MG63 (cell line): ENCODE results near the gene TRPC4. TPM values are rescaled to one million over a fixed set of nuclear protein-coding genes. Genes with fewer than 3 reads are reported as not detected.

Experiments used
- DNase-seq: peaks from one replicate; pipeline ENCODE4 v3.0.0-alpha.2; 2020
- H3K27me3 ChIP-seq: fragments of 250-450 bp; sonication (Bioruptor Pico); 2 replicates; pipeline ENCODE4 v1.5.1; 2020; ENCODE audit warnings: mild to moderate bottlenecking, moderate library complexity
- H3K36me3 ChIP-seq: fragments of 250-450 bp; sonication (Bioruptor Pico); 2 replicates; pipeline ENCODE4 v1.5.1; 2020; ENCODE audit warnings: mild to moderate bottlenecking, moderate library complexity
- H3K4me3 ChIP-seq: fragments of 250-450 bp; sonication (Bioruptor Pico); 2 replicates; pipeline ENCODE4 v1.5.1; 2020; ENCODE audit warnings: mild to moderate bottlenecking, moderate library complexity
- H3K9me3 ChIP-seq: fragments of 250-450 bp; sonication (Bioruptor Pico); 2 replicates; pipeline ENCODE4 v1.5.1; 2020; ENCODE audit warnings: mild to moderate bottlenecking, moderate library complexity
- total RNA-seq: library from RNA; depleted of rRNA; stranded (reverse); fragments of >200 nt; shearing (Covaris generic); gene quantifications from 2 replicates; pipeline ENCODE4 v1.2.3, GENCODE V29; 2014; ENCODE audit warnings: low replicate concordance

TRPC4 gene
- total RNA-seq, 1 experiment from 2014 or later, result 13.3 TPM

DNA sequence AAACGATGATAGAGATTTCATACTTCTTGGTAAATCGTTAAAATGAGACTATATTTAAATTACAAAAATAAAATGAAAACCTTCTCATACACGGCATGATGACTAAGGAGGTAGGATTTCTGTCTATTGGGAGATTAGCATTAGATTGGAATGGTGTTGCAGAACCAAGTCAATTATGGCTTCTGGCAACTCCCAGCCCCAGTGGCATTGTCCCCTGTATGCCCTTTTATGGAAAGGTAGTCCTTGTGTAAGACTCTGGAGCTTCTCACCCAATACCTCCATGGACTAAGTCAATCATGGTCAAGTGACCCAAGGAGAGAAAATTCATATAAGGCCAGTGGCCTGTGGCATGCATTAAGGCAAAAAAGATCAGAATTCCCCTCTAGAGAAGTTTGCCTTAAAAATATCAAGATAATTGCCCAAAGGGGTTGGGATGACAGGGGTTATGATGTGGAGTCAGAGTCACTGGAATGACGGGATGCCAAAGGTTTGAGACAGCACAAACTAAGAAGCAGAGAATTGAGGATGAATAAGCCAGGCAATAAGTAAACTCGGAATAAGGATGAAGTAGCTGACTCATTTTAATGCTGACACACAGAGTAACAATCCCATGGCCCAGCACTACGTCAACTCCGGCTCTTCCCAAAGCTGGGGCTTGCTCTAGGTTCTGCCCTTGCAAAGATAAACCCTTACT is 213.2 kb downstream of the TRPC4 start:
- Histone ChIP-seq H3K9me3 (peaks cover 8% of the 10 kb centered on the region), H3K36me3 (no peaks in the 10 kb centered on the region), H3K4me3 (no peak overlapping the region), H3K27me3 (no peaks in the 10 kb centered on the region)
- DNase-seq, result peak; percentile 89

GRCh38 chr13:37652596-37652995 is 217.0 kb downstream of the TRPC4 start:
- no peaks in the 10 kb centered on the region for H3K36me3 ChIP-seq
- no peaks in the 10 kb centered on the region for H3K27me3 ChIP-seq
- H3K4me3 ChIP-seq, result no peak overlapping the region
- peaks cover 2% of the 10 kb centered on the region; the same call in 1 of the 2 replicates for H3K9me3 ChIP-seq
- no peak for DNase-seq

DNA sequence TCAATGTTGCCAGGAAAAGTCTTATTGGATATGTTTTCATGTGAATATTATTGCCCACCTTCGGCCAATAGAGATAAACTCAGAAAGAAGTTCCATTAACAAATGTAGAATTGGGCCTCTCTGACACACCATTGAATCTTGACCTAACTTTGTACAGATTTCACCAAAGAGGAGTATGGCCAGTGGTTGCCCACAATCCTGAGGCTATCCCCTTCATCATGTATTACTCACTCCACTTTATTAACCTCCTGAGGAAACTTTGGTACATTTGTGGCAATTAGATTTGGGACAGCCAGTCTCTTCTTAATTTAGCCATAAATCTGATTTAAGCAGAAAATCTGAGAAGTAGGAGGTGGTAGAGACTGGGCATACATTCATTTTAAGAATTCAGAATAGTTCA is 217.7 kb downstream of the TRPC4 start:
- DNase-seq, result no peak
- H3K27me3 ChIP-seq, result no peaks in the 10 kb centered on the region
- peaks cover 2% of the 10 kb centered on the region; the same call in 1 of the 2 replicates for H3K9me3 ChIP-seq
- 0 out of 2 replicates have a peak, but pooled peaks cover 2% of the 10 kb centered on the region for H3K36me3 ChIP-seq
- H3K4me3 ChIP-seq, result no peak overlapping the region

- no peak overlapping the region for H3K4me3 ChIP-seq
- peak; percentile 62 for DNase-seq
- no peaks in the 10 kb centered on the region for H3K9me3 ChIP-seq
- peaks cover 2% of the 10 kb centered on the region; the same call in 1 of the 2 replicates for H3K36me3 ChIP-seq
- H3K27me3 ChIP-seq, result no peaks in the 10 kb centered on the region
Observed at GRCh38 chr13:37648609-37649008, 221.0 kb downstream of the TRPC4 start.

GRCh38 chr13:37647031-37647650 is 222.4 kb downstream of the TRPC4 start:
- no peaks in the 10 kb centered on the region for H3K9me3 ChIP-seq
- no peak for DNase-seq

DNA sequence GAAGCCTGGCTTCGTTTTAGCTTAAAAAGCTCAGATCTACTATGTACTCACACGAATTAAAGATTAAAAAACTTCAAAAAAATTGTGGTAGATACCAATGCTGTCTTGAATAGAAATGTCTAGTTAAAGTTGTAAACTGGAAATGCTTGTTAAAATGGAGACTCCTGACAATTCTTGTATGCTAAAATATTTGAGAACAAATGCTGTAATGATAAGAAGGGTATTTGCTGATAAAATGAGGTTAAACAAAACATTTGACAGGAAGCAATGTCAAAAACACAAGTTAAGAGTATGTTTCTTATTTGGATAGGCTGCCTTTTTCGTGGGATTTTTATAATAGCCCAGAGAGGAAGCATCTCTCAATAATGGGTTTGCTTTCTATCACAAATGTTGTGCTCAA is 223.0 kb downstream of the TRPC4 start:
- H3K27me3 ChIP-seq, result no peaks in the 10 kb centered on the region
- H3K36me3 ChIP-seq, result peaks cover 2% of the 10 kb centered on the region; the same call in 1 of the 2 replicates
- no peak overlapping the region for H3K4me3 ChIP-seq
- no peak for DNase-seq
- no peaks in the 10 kb centered on the region for H3K9me3 ChIP-seq

More at GRCh38 chr13:37647031-37647650, 222.4 kb downstream of the TRPC4 start:
- H3K27me3 ChIP-seq, result no peaks in the 10 kb centered on the region
- H3K4me3 ChIP-seq, result no peak overlapping the region
- H3K36me3 ChIP-seq, result peaks cover 2% of the 10 kb centered on the region; the same call in 1 of the 2 replicates

GRCh38 chr13:37645181-37645740 is 224.3 kb downstream of the TRPC4 start:
- H3K27me3 ChIP-seq, result no peaks in the 10 kb centered on the region
- no peak overlapping the region for H3K4me3 ChIP-seq
- DNase-seq, result no peak
- H3K9me3 ChIP-seq, result no peaks in the 10 kb centered on the region
- H3K36me3 ChIP-seq, result peaks cover 2% of the 10 kb centered on the region; the same call in 1 of the 2 replicates

- Histone ChIP-seq H3K36me3 (no peaks in the 10 kb centered on the region; the same call in 1 of the 2 replicates), H3K4me3 (no peak overlapping the region), H3K27me3 (no peaks in the 10 kb centered on the region), H3K9me3 (no peaks in the 10 kb centered on the region)
- no peak for DNase-seq
Observed at GRCh38 chr13:37641391-37641790, 228.2 kb downstream of the TRPC4 start.

- Histone ChIP-seq H3K27me3 (no peaks in the 10 kb centered on the region), H3K36me3 (no peaks in the 10 kb centered on the region), H3K4me3 (no peak overlapping the region), H3K9me3 (no peaks in the 10 kb centered on the region)
- DNase-seq, result peak; percentile 35
Observed at GRCh38 chr13:37640499-37640898, 229.1 kb downstream of the TRPC4 start.

- no peaks in the 10 kb centered on the region for H3K36me3 ChIP-seq
- H3K9me3 ChIP-seq, result no peaks in the 10 kb centered on the region
- DNase-seq, result no peak
- no peak overlapping the region for H3K4me3 ChIP-seq
- H3K27me3 ChIP-seq, result no peaks in the 10 kb centered on the region
Observed at GRCh38 chr13:37636701-37637100, 232.9 kb downstream of the TRPC4 start.

DNA sequence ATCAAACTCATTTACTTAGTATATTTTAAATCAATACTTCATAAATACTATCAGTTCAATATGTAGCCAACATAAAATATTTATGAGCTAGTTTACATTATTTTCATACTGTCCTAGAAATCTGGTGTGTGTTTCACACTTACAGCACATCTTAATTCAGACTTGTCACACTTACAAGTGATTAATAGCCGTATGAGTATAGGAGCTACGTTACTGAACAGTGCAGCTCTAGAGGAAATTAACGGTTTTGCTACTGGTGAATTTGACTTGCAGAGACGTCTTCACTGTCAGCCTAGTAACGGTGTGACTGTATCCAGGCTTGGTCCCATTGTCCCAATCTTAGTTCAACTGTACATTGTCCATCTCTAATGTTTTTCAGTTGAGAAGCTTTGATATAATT is 237.3 kb downstream of the TRPC4 start:
- H3K9me3 ChIP-seq, result no peaks in the 10 kb centered on the region
- no peak for DNase-seq
- no peak overlapping the region for H3K4me3 ChIP-seq
- H3K27me3 ChIP-seq, result no peaks in the 10 kb centered on the region
- no peaks in the 10 kb centered on the region for H3K36me3 ChIP-seq

- Histone ChIP-seq H3K27me3 (no peaks in the 10 kb centered on the region), H3K36me3 (no peaks in the 10 kb centered on the region), H3K9me3 (no peaks in the 10 kb centered on the region), H3K4me3 (no peak overlapping the region)
- no peak for DNase-seq
Observed at GRCh38 chr13:37627428-37627827, 242.1 kb downstream of the TRPC4 start.

DNA sequence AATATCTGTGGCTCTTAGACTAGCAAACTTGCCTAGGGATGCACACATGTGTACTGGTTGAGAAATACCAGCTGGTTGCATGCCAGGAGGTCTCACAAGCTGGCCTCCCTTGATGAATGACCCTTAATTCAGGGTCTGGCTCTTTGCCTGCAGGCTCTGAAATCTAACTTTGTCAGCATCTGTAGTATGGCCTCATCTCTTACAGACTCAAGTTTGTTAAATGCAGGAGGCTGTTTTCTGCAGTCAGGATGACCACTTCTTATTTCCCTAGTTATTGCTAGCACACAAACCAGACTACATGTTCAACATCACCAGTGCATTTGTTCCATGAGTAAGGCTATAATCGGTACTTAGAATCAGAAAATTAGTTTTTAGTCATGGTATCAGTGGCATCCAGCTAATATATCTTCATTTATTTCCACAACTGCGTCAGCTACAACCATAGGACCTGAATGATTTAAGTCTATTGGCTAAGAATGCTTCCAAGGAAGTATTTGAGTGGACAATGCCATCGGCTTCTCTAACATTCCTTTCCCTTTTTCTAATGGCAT is 247.7 kb downstream of the TRPC4 start:
- peak; percentile 0 for DNase-seq
- Histone ChIP-seq H3K27me3 (no peaks in the 10 kb centered on the region), H3K36me3 (no peaks in the 10 kb centered on the region), H3K9me3 (no peaks in the 10 kb centered on the region), H3K4me3 (no peak overlapping the region)

DNA sequence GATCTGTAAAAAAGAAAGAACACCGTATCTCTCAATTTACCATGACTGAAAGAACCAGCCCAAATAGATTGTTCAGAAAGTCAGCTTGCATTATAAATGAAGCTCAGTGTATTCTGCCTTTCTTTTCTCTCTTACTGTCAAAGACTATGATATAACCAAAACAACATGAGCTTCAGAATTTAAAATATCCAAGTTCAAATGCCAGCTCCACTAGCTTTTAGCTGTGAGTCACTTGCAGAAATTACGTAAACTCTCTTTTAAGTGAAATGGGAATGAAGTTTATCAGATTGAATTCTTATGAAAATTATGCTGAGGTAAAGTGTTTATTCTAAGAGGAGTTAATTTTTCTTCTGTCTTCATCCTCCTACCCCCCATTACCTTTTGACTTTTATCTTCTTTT is 251.0 kb downstream of the TRPC4 start:
- H3K36me3 ChIP-seq, result no peaks in the 10 kb centered on the region
- no peaks in the 10 kb centered on the region for H3K27me3 ChIP-seq
- no peaks in the 10 kb centered on the region for H3K9me3 ChIP-seq
- DNase-seq, result no peak
- no peak overlapping the region for H3K4me3 ChIP-seq

DNA sequence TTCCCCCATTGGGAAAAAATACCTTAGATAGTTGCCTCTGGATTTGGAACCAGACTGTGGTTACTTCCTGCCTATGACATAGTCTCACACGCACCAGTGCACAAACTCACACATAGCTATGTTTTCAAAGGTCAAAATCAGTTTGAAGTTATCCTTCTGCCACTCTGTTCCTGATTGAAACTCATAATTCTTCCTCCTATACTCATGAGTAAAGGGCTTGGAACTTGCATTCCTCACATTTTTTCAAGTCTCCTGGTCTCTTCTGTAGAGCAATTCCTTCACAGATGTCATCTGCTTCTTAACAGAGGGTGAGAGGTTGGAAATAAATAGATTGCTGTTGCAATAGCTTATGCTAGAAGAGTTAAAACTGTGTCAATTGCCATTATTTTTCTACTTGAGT is 252.4 kb downstream of the TRPC4 start:
- DNase-seq, result peak; percentile 59

DNA sequence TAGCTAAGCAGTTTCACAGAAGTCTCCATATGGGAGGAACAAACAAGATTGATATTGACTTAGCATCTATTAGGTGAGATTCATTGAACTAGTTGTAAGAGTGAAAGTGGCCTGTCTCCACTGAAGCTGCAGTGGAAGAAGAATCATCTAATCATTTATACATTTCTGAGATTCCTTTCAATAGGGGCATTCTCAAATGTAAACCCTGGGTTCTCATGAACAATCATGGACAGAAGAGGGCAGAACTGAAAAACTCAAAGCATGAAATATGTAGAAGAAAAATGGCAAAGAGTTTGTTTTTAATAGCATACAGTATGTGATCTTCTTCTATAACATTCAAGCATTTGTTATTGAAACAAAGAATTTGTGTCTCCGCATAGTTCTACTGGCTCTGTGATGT is 253.4 kb downstream of the TRPC4 start:
- no peaks in the 10 kb centered on the region for H3K9me3 ChIP-seq
- no peaks in the 10 kb centered on the region for H3K36me3 ChIP-seq
- H3K27me3 ChIP-seq, result no peaks in the 10 kb centered on the region
- no peak overlapping the region for H3K4me3 ChIP-seq
- DNase-seq, result no peak

More for the DNA sequence above, 252.4 kb downstream of the TRPC4 start:
- Histone ChIP-seq H3K4me3 (no peak overlapping the region), H3K27me3 (no peaks in the 10 kb centered on the region), H3K9me3 (no peaks in the 10 kb centered on the region), H3K36me3 (no peaks in the 10 kb centered on the region)

- Histone ChIP-seq H3K36me3 (no peaks in the 10 kb centered on the region), H3K9me3 (no peaks in the 10 kb centered on the region), H3K27me3 (no peaks in the 10 kb centered on the region), H3K4me3 (no peak overlapping the region)
- no peak for DNase-seq
Observed at GRCh38 chr13:37615276-37615675, 254.3 kb downstream of the TRPC4 start.
